NCI-H2196 treated with DMSO at 0.1 percent for 48 hours (cell line): ENCODE data around the gene ESD.
"Not testable (repeated sequence)": the region's sequence is repeated elsewhere in the genome, so short reads cannot be mapped to it uniquely, and the experiment has no call there.

Experiments used
- DNase-seq: peaks from one replicate; lab custom pipeline; 2025; ENCODE audit not compliant: unreplicated experiment; lab: John Stamatoyannopoulos, UW

ESD gene

DNA sequence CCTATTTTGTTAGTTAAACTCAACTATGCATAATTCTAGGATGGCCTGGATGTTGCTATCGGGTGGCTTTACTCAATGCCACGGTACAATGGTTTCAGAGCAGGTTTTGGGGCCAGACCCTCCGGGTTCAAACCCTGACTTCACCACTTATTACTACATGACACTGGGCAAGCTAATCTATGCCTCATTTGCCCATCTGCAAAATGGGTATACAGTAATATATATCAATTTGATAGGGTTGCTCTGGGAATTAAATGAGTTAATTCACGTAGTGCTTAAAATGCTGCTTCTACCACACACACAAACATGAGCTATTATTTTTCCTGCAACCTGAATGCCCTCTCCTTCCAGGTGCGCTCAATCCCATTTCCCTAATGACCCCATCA lies 839 bp downstream of the ESD start:
- DNase-seq, result no peak

- DNase-seq, result no peak
Measured at GRCh38 chr13:46795321-46795720, 1.6 kb downstream of the ESD start.

DNA sequence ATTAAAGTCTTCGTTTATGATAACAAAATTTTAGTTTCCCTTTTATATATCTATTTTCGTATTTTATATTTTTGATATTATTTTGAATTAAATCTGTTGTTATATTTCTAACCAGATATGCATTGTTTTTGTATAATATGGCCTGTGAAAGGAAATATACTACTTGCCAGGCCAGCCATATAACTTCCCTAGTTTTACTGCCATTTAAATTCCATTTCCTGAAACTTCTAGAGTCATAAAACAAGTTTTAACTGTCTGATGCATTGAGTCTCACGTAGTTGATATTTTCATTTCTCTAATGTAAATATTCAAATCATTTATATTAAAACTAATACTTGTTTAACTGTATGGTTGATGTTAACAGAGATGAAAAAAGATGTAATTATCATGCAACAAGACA lies 13.5 kb downstream of the ESD start:
- no peak for DNase-seq

- DNase-seq, result no peak
Measured at GRCh38 chr13:46782691-46783090, 14.3 kb downstream of the ESD start.

DNA sequence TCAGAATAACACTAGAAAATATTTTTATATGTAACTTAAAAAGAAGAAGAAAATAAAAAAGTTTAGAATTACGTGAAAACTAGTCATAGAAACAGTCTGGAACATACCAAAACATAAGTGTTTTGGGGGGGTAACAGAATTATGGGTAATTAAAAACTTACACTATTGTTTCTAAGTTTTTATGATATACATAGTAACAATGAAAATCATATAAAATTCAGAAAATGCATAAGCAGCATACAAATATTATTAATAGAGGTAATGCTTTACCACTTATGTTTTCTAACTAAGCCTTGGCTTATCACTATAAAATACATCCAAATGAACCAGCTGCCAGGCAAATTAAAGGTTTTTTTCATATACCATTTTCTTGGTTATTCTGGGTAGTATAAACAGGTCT lies 14.9 kb downstream of the ESD start:
- DNase-seq, result no peak

DNA sequence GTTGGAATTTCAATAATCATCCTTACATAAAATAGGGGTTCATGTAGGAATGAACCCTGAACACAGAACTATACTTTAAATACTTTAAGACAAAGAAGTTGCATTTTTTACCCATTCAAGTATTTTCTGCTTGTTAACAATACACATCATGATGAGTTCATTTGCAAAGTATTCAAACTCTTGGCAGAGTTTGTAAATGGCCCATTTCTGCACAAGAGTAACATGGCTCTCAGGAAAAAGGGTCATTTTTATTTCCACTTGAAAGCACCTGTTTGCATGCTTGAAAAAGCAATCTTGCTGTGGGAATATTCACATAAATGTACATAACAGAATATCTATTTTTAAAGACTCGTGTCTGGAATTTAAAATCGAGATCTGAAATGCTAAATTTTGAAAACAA lies 18.1 kb downstream of the ESD start:
- no peak for DNase-seq

DNA sequence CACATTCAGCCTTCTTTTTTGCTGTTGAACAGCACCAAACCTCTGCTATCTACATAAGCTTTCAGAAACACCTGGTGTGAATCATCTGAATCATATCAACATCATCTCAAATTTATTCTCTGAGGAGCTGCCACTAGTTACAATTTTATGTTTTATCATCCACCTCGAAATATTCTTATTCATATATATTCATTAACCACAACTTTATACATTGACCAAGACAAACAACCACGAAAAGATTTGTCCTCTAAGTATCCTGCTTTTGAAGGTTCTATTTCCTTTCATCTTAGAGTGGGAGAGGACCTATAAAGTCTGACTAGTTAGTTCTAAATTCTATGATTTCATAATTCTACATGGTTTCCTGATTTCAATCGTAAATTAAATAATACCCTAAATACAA lies 18.9 kb downstream of the ESD start:
- no peak for DNase-seq

DNA sequence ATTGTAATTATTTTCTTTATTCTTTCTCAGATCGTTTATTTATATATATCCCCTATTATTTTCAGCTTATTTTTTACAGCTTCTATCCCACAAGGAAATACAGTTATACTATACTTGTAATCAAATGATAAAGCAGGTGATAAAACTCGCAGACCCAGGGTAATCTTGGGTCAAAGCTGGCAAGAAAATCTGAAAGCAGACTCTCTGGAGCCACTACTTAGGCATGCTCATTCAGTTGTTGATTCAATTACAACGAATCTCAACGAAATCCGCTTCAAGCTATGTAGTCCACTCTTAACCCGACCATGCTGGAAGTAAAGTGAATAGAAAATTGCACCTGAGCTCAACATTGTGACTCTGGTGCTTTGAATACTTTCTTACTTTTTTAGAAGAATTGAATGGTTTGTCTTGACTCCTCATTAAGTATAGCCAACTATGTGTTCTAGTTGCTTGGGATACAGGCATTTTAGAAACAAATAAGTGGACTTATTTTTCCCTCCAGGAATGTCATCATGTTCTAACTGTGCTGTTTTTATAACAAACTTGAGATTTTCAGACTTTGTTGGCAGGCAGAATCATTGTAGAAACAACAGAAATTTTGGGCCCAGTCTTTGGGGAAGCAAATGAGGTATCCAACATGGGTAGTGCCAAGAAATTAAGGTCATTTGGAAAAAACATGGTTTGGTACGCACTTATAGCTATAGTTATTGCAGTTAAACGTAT lies 21.4 kb downstream of the ESD start:
- DNase-seq, result no peak

DNA sequence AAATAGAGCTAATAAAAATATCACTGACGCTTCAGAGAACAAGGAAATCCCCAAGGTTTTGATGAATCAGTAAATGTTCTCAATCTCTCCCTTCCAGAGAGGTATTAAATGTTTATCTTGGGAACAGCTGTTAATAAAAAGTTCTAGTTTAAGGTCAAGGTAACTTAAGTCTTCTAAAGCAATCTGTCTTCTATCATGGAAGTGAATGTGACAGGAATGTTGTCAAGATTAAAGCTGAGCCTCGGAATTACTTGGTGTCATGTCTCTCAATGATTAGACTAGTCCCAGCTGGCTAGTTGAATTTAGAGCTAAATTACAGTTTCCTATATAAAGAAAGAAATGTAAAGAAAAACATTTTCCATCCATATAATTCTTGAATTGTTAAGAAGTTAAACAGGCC lies 23.4 kb downstream of the ESD start:
- no peak for DNase-seq

DNA sequence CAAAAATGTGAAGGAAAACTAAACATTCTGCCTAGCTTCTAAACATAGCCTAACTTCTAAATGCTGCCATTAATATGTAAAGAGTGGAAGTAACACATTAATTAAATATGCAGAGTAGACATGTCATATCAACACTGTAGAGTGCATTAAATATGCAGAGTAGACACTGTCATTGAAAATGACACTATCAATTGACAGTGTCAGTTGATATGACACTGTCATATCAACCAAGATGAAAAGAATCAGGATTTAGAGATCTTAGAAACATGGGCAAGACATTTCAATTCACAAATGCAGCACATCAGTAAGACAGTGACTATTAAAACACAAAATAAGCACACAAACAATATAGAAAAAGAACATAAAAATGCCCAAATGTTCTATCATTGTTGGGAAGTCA lies 25.3 kb downstream of the ESD start:
- no peak for DNase-seq

DNA sequence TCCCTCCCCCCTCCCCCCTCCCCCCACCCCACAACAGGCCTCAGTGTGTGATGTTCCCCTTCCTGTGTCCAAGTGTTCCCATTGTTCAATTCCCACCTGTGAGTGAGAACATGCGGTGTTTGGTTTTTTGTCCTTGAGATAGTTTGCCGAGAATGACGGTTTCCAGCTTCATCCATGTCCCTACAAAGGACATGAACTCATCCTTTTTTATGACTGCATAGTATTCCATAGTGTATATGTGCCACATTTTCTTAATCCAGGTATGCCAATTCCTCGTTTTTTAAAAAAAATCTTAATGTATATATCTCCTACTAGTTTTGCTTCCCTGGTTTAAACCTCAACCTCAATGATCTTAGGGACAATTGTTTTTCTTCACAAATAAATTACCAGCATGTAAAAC lies 27.0 kb downstream of the ESD start:
- not testable (repeated sequence) for DNase-seq

- DNase-seq, result no peak
Measured at GRCh38 chr13:46761866-46762265, 35.1 kb downstream of the ESD start.

GRCh38 chr13:46761174-46761573 lies 35.8 kb downstream of the ESD start:
- no peak for DNase-seq

GRCh38 chr13:46759846-46760245 lies 37.1 kb downstream of the ESD start:
- peak; percentile 11 for DNase-seq

DNA sequence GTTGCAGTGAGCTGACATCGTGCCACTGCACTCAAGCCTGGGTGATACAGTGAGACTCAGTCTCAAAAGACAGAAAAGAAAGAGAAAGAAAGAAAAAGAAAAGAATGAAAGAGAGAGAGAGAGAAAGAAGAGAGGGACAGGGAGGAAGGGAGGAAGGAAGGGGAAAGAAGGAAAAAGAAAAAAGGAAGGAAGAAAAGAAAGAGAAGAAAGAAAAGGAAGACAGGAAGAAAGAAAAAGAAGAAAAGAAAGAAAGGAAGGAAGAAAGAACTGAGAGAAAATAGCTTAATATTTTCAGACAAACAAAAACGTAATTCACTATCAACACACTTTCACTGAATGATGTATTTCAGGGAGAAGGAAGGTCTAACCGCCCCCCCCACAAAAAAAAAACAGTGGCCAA lies 39.3 kb downstream of the ESD start:
- DNase-seq, result no peak

DNA sequence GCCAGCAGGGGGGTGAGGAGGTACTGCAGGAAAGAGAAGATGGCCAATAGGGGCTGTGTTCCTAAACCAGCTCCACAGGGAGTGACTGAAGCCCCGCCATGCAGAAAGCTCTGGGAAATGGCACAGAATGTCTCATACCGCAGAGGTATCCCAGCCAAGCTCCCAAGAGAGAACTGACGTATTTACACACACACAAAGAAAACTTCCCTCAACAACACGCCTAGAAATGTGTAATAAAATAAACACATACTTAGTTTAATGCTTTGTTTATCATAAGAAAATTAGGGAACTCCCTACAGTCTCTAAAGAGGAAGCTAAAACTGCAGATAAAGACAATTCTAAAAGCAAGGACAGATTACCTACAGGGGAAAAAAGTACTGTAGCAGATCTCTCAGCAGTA lies 40.0 kb downstream of the ESD start:
- no peak for DNase-seq

- DNase-seq, result not testable (repeated sequence)
Measured at GRCh38 chr13:46755508-46755907, 41.5 kb downstream of the ESD start.

DNA sequence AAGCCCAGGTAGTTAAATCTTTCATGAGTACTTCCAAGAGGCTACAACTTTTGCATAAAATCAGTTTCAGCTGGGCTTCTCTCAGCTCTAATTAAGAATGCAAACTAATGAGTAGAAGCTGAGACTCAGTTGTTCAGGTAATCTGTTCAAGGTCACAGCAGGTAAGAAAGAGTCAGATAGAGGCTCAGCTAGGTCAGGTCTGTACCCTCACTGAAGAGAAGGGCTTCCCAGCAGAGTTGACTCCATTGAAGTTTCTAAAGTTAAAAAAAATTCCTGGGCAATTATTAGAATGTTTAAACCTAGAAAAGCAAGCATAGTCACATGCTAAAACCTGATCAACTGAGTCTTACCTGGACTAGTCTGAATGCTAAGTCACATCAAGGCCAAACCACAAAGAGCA lies 42.1 kb downstream of the ESD start:
- DNase-seq, result no peak

- no peak for DNase-seq
Measured at GRCh38 chr13:46753917-46754316, 43.0 kb downstream of the ESD start.

- no peak for DNase-seq
Measured at GRCh38 chr13:46753137-46753536, 43.8 kb downstream of the ESD start.

- no peak for DNase-seq
Measured at GRCh38 chr13:46751811-46752635, 44.9 kb downstream of the ESD start.

GRCh38 chr13:46749951-46750350 lies 47.0 kb downstream of the ESD start:
- no peak for DNase-seq

DNA sequence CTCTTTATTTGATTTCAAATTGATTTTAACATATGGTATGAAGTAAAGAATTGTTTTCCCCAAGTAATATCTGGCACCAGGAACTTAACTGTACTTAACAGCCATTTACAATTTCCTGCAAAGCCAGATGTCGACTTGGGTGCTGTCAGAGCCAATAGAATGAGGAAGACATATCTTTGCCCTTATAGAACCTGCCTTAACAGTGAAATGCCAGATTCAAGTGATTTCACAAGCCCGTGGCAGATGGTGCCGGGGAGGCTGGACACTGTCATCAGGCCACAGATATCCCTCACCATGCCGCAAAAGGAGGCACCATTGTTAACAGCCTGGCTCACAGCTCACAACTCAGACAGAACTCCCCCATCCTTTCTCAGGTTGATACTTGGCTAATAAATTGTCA lies 48.7 kb downstream of the ESD start:
- DNase-seq, result no peak
